ENCODE results near the gene TNFSF13B. TPM values are rescaled to one million over a fixed set of nuclear protein-coding genes. Genes with fewer than 3 reads are reported as not detected.

Gene TNFSF13B
- total and polyA plus RNA-seq, 2 donors (not counting 1 experiment from before 2014, with no cell fraction given) = 1.8 to 4.8 TPM

GRCh38 chr13:108342369-108343289 lies 73.1 kb downstream of the TNFSF13B start:
- Histone ChIP-seq H3K27ac (ENCODE audit: insufficient read depth, low read length) (no peak overlapping the region), H2AFZ (ENCODE audit: low read length) (no peak overlapping the region), H3K9ac (ENCODE audit: insufficient read depth, low read length) (no peak overlapping the region), H3K79me2 (ENCODE audit: control insufficient read depth, insufficient read depth, low read length) (no peaks in the 10 kb centered on the region), H3K4me3 (replicated peaks in 1 of 4; ENCODE audit: control extremely low read depth in 1 of 4, insufficient read depth in 1 of 4, low read depth in 3 of 4, low read length in 4 of 4) (no peak overlapping the region), H3K27me3 (ENCODE audit: control insufficient read depth, insufficient read depth, low read length) (no peaks in the 10 kb centered on the region), H3K4me2 (ENCODE audit: extremely low read depth, insufficient read depth, low read length) (no peak overlapping the region), H3K4me1 (ENCODE audit: control insufficient read depth, extremely low read depth, insufficient read depth, low read length) (no peaks in the 10 kb centered on the region), H3K36me3 (ENCODE audit: control insufficient read depth, insufficient read depth, low read length) (no peaks in the 10 kb centered on the region), H3K9me3 (ENCODE audit: control insufficient read depth, insufficient read depth, low read depth, low read length) (no peaks in the 10 kb centered on the region), H4K20me1 (ENCODE audit: control insufficient read depth, extremely low read depth, insufficient read depth, low read length) (no peaks in the 10 kb centered on the region)
- TF ChIP-seq EZH2 (IDR thresholded peaks at IDR 0.05; ENCODE audit: low read length, missing control alignments) (no peak), CTCF (conservative IDR thresholded peaks at IDR 0.05 in 1 of 2, IDR thresholded peaks at IDR 0.05 in 1 of 2; ENCODE audit: low read depth in 1 of 2, low read length in 2 of 2) (peak; percentile 54 to 72)
- peak; percentile 38 to 53 for DNase-seq (ENCODE audit: low read depth in 2 of 2)

GRCh38 chr13:108345016-108345415 lies 75.5 kb downstream of the TNFSF13B start:
- Histone ChIP-seq H3K9ac (ENCODE audit: insufficient read depth, low read length) (no peak overlapping the region), H3K9me3 (ENCODE audit: control insufficient read depth, insufficient read depth, low read depth, low read length) (no peaks in the 10 kb centered on the region), H3K27me3 (ENCODE audit: control insufficient read depth, insufficient read depth, low read length) (no peaks in the 10 kb centered on the region), H2AFZ (ENCODE audit: low read length) (no peak overlapping the region), H3K79me2 (ENCODE audit: control insufficient read depth, insufficient read depth, low read length) (no peaks in the 10 kb centered on the region), H3K36me3 (ENCODE audit: control insufficient read depth, insufficient read depth, low read length) (no peaks in the 10 kb centered on the region), H3K27ac (ENCODE audit: insufficient read depth, low read length) (no peak overlapping the region), H3K4me3 (replicated peaks in 1 of 4; ENCODE audit: control extremely low read depth in 1 of 4, insufficient read depth in 1 of 4, low read depth in 3 of 4, low read length in 4 of 4) (no peak overlapping the region), H4K20me1 (ENCODE audit: control insufficient read depth, extremely low read depth, insufficient read depth, low read length) (no peaks in the 10 kb centered on the region), H3K4me2 (ENCODE audit: extremely low read depth, insufficient read depth, low read length) (no peak overlapping the region), H3K4me1 (ENCODE audit: control insufficient read depth, extremely low read depth, insufficient read depth, low read length) (no peaks in the 10 kb centered on the region)
- TF ChIP-seq CTCF (conservative IDR thresholded peaks at IDR 0.05 in 1 of 2, IDR thresholded peaks at IDR 0.05 in 1 of 2; ENCODE audit: low read depth in 1 of 2, low read length in 2 of 2) = no peak
- no peak for DNase-seq (ENCODE audit: low read depth in 2 of 2)

GRCh38 chr13:108346376-108346775 lies 76.9 kb downstream of the TNFSF13B start:
- H3K9me3 ChIP-seq (ENCODE audit: control insufficient read depth, insufficient read depth, low read depth, low read length) = no peaks in the 10 kb centered on the region
- no peak overlapping the region for H3K27ac ChIP-seq (ENCODE audit: insufficient read depth, low read length)
- H3K27me3 ChIP-seq (ENCODE audit: control insufficient read depth, insufficient read depth, low read length) = no peaks in the 10 kb centered on the region

More at GRCh38 chr13:108346376-108346775, 76.9 kb downstream of the TNFSF13B start:
- Histone ChIP-seq H3K4me2 (ENCODE audit: extremely low read depth, insufficient read depth, low read length) (no peak overlapping the region), H3K4me3 (replicated peaks in 1 of 4; ENCODE audit: control extremely low read depth in 1 of 4, insufficient read depth in 1 of 4, low read depth in 3 of 4, low read length in 4 of 4) (no peak overlapping the region), H2AFZ (ENCODE audit: low read length) (no peak overlapping the region), H3K79me2 (ENCODE audit: control insufficient read depth, insufficient read depth, low read length) (no peaks in the 10 kb centered on the region), H3K9ac (ENCODE audit: insufficient read depth, low read length) (no peak overlapping the region), H3K4me1 (ENCODE audit: control insufficient read depth, extremely low read depth, insufficient read depth, low read length) (no peaks in the 10 kb centered on the region), H3K36me3 (ENCODE audit: control insufficient read depth, insufficient read depth, low read length) (no peaks in the 10 kb centered on the region), H4K20me1 (ENCODE audit: control insufficient read depth, extremely low read depth, insufficient read depth, low read length) (no peaks in the 10 kb centered on the region)
- DNase-seq (ENCODE audit: low read depth in 2 of 2) = no peak
- TF ChIP-seq EZH2 (IDR thresholded peaks at IDR 0.05; ENCODE audit: low read length, missing control alignments) (no peak), CTCF (conservative IDR thresholded peaks at IDR 0.05 in 1 of 2, IDR thresholded peaks at IDR 0.05 in 1 of 2; ENCODE audit: low read depth in 1 of 2, low read length in 2 of 2) (no peak)
